HK-2 (cell line): ENCODE measurements around the gene ID4.

Source experiments
- DNase-seq: peaks from one replicate; pipeline ENCODE4 v3.0.0-alpha.2; 2018; ENCODE audit not compliant: unreplicated experiment

ID4 gene

GRCh38 chr6:19857139-19857538 lies 20.0 kb downstream of the ID4 start:
- no peak for DNase-seq

- DNase-seq: no peak
These were observed 20.5 kb downstream of the ID4 start for GRCh38 chr6:19857703-19858102.

GRCh38 chr6:19860235-19860877 lies 23.2 kb downstream of the ID4 start:
- no peak for DNase-seq

- no peak for DNase-seq
These were observed 27.1 kb downstream of the ID4 start for GRCh38 chr6:19864285-19864684.

GRCh38 chr6:19865178-19865577 lies 28.0 kb downstream of the ID4 start:
- no peak for DNase-seq

- DNase-seq: no peak
These were observed 29.2 kb downstream of the ID4 start for GRCh38 chr6:19866173-19866984.

GRCh38 chr6:19866985-19867627 lies 29.9 kb downstream of the ID4 start:
- no peak for DNase-seq

GRCh38 chr6:19869464-19869863 lies 32.3 kb downstream of the ID4 start:
- DNase-seq: no peak

GRCh38 chr6:19870322-19870721 lies 33.2 kb downstream of the ID4 start:
- no peak for DNase-seq

GRCh38 chr6:19873031-19873430 lies 35.9 kb downstream of the ID4 start:
- DNase-seq: no peak

- no peak for DNase-seq
These were observed 39.5 kb downstream of the ID4 start for GRCh38 chr6:19876672-19877071.

GRCh38 chr6:19879663-19880062 lies 42.5 kb downstream of the ID4 start:
- no peak for DNase-seq

GRCh38 chr6:19880066-19880465 lies 42.9 kb downstream of the ID4 start:
- no peak for DNase-seq

- DNase-seq: no peak
These were observed 54.3 kb downstream of the ID4 start for GRCh38 chr6:19891451-19891850.
